Stimulated activated CD4-positive, alpha-beta T cell treated with anti-CD3 and anti-CD28 coated beads, Interleukin-4, amount 100 ng/mL, for 48 hours (primary cell): ENCODE results near the gene FAM177B.
"Not testable (repeated sequence)": the region's sequence is repeated elsewhere in the genome, so short reads cannot be mapped to it uniquely, and the experiment has no call there.

Experiments used
- DNase-seq, 2 donors: peaks; one replicate each; pipeline ENCODE4 v3.0.0-alpha.2; 2020; ENCODE audit warnings: low read depth in 2 of 2

The FAM177B gene

DNA sequence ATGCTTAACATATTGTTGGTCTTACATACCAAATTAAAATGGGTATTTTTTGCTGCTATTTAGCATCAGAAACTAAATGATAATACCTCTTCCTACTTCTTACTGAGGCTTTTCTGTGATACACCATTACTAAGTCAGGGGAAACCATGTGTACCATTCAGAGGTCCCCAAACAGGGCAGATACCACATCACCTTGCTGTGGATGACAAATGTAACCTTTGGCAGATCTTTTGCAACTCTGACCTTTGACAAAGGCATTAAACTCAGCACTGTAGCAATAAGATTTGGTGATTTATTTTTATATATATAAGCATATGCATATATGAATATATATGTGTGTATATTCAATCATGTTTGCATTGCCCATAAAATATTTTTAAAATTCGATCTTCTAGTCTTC lies 2.9 kb downstream of the FAM177B start:
- DNase-seq, result no peak

DNA sequence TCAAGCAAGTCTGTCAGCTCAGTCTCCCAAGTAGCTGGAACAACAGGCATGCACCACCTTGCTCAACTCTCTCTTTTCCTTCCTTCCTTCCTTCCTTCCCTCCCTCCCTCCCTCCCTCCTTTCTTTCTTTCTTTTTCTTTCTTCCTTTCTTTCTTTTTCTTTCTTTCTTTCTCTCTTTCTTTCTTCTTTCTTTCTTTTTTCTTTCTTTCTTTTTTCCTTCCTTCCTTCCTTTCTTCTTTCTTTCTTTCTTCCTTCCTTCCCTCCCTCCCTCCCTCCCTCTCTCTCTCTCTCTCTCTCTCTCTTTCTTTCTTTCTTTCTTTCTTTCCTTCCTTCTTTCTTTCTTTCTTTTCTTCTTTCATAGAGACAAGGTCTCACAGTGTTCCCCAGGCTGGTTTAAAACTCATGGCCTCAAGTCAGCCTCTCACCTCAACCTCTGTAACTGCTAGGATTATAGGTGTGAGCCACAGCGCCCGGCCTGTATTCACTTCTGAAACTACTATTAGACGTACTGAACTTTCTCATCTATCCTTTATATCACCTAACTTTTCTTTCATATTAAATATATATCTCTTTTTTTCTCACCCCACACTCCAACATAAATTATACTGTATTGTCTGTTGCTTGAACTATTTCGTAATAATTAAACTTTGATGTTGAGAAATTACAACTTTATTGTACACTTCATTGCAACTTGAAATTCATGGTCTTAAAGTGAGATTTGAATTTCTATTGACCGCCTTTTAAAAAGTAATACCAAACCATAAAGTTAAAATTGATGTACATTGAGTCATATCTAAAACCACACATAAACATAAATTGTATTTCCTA lies 4.8 kb downstream of the FAM177B start:
- not testable (repeated sequence) for DNase-seq

DNA sequence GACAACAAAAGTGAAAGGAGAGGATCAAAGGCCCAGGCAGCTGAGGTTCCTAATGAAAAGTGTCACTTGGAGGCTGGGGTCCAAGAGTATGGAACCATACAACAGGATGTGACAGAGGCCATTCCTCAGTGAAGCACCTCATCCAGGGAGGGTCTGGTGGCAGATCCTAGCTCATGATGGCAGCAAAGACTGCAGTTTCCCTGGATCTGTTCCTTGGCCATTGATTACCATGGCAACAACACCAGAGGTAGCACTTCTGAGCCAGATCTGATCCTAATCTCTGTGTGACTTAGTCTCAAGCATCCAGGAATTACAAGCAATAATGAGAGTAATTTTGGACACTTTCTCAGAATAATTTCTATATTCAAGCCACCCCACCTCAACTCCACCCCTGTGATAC lies 12.9 kb downstream of the FAM177B start:
- DNase-seq, result no peak

DNA sequence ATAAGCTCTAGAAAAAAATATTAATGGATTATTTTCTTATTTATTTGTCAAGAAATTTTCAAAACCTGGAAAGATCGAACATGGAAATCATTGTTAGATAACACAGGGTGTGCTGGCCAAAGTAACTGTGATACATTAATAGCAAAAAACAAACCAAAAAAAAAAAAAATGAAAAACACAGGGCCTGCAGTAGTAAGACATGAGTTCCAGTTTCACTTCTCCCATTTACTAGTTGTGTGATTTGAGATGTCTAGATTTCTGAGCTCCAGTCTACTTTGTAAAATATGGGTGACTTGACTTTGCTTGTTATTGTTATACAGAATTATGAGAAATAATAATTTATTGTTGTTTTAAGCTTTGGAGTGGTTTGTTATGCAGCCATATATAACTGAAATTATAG lies 13.6 kb downstream of the FAM177B start:
- DNase-seq, result no peak

DNA sequence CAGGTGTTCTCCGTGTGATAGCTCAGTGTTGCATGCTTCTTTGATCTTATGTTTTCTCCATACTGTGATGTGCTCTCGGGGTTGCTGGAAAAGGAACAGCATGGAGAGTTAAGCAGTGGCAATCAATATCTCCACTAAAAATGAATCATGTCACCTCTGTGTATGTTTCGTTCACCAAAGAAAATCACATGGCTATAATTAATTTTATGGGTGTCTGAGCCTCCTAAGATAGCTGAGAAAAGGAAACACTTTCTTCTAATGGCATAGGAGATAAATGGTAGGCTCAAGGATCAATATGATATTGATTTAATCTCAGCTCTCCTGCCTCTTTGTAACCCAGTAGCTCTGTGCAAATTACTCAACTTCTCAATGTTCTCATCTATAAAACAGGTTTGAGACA lies 14.3 kb downstream of the FAM177B start:
- no peak for DNase-seq

DNA sequence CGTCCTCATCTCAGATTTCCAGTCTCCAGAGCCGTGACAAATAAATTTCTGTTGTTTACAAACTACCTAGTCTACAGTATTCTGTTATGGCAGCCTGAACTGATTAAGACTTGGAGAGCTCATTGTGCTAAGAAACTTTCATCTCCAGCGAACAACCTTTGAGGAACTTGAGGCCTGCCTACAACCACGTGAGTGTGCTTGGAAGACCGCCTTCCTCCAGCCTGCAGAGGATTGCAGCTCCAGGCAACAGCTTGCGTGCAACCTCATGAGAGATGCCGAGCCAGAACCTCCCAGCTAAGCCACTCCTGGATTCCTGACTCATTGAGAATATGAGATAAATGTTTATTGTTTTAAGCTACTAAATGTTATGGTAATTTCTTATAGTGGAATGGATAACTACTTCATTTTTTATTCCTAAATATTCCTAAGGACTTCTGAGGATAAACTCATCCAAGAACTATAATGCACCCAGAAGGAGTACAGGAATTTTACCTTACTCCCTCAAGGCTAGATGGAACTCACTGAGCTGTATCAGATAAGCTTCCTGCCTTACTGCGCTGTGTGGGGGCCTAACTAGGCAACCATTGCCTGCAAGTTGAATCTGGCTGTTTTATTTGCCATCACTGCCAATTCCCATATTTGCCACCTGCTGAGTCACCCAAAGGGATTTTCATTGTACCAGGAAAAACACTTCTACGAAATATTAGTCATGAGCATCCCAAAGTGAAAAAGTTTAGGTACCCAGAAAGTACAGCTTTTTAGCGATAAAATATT lies 17.6 kb downstream of the FAM177B start:
- no peak for DNase-seq

DNA sequence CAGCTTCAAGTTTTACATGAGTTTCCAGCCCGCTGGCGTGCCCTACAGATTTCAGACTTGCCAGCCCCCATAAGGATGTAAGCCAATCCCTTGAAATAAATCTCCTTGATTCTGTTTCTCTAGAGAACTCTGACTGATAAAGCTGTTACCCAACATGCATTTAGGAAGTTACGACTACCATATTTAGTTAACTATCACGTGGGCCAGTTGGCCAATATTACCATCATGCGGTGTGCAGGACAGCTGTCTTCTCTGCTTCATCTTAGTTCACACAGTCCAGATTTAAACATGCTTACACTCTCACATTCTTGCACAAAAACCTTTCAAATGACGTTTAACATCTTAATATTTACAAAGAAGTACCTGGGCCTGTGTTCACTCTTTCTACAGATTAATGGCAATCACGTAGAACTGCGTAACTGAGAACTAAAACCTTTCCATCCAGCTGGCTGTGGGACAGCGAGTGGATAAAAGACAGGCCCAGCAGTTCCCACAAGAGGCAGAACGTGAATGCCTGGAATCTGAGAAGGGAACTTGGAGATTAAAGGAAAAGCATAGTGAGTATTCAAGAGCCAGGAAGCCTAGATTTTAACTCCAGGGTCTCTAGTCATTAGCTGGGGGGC lies 20.8 kb downstream of the FAM177B start:
- DNase-seq, result no peak

DNA sequence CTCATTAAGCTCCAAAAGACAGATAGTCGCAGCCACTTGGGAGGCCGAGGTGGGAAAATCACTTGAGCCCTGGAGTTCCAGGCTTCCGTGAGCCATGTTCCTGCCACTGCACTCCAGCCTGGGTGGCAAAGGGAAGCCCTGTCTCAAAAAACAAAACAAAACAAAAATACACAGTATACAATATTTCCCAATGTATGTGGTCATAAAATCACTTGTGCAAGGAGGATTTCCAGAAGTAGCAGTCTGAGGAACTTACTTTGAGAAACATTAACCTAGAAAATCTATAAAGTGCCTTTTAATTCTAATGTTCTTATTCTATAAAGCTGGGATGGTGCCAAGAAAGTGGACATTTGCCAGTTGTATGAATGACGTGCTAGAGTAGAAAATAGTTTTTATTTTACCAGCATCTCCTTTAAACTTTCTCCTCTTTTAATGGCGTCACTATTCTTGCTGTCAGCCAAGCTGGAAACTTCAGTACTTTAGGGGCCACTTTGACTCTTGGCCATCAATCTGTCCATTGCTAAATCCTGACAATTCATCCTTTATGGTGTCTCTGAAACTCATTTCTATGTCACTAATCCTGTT lies 22.5 kb downstream of the FAM177B start:
- DNase-seq, result no peak

DNA sequence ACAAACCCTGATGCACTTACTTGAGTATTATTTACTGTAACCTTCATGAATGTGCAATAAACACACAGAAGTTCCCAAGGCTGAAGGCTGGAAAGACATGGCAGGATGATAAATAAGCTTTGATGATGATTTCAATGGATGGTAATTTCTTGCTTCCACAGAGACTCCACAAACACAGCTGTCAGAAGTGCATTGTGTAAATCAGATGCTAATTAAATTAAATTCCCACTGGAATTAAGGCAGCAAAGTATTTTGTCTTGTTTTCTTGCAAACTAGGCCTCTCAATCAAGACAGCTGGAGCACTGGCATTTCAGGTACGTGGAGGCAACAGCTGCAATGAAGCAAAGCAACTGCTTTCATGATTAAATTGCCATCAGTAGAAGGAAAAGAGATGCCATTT lies 24.1 kb downstream of the FAM177B start:
- DNase-seq, result no peak

DNA sequence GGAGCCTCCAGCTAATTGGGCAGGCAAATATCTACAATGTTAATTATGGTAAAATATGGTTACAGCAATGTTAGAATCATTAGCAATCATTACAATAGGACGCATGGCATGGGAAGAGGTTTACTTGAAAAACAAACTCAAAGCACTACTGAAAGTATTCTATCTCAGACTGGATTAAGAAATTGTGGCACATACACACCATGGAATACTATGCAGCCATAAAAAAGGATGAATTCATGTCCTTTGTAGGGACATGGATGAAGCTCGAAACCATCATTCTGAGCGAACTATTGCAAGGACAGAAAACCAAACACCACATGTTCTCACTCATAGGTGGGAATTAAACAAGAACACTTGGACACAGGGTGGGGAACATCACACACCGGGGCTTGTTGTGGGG lies 25.2 kb downstream of the FAM177B start:
- not testable (repeated sequence) for DNase-seq

DNA sequence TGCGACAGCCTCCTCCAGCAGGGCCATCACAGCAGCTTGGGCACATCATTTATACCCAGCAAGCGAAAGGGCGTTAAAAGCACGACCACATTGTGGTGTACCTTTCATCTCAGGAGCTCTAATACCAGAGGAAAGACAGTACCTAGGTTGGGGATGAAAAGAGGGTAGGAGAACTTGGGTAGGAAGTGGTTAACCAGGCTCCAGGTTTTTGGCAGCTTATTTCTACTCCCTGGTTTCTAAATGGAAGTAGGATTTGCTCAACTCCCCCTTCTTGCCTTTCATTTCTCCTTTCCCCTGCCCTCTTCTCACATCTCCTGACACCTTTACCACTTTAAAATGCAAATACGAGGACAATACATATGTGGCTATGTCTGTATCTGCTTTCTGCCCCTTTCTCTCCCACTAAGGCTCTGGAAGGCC lies 30.2 kb downstream of the FAM177B start:
- no peak for DNase-seq

DNA sequence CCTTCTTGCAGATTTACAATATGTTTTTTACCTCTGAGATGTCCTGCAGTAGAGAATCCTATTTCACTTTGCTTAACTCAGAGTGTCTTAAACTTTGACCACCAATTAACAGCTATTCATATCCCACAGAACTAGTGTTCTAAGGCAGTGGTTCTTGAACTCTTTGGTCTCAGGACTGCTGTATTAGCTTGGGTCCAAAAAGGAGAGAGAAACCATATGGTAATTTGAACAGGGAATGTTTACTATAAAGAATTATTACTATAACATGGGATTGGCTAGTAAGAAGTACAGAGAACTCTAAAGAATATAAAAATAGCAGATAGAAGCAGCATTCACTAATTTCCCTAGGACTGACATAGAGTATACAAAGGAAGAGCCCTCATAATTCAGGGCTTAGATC lies 31.6 kb downstream of the FAM177B start:
- DNase-seq, result no peak

DNA sequence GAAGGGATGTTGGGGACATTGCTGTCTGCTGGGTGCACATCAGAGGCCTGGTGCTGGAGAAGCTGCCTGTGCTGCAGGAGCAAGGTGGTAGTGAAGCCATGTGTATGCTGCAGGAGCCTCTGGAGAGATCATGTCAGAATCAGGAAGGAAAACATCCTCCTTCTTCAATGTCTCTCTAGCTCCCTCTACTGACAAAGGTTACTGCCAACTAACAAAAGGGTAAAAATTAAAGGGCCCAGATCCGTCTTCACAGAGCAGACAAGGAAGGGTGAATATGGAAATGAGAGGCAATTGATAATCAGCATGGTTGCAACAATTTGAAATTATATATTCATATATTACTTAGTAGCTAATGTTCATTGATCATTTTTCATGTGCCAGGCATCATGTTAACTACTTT lies 32.2 kb downstream of the FAM177B start:
- no peak for DNase-seq

DNA sequence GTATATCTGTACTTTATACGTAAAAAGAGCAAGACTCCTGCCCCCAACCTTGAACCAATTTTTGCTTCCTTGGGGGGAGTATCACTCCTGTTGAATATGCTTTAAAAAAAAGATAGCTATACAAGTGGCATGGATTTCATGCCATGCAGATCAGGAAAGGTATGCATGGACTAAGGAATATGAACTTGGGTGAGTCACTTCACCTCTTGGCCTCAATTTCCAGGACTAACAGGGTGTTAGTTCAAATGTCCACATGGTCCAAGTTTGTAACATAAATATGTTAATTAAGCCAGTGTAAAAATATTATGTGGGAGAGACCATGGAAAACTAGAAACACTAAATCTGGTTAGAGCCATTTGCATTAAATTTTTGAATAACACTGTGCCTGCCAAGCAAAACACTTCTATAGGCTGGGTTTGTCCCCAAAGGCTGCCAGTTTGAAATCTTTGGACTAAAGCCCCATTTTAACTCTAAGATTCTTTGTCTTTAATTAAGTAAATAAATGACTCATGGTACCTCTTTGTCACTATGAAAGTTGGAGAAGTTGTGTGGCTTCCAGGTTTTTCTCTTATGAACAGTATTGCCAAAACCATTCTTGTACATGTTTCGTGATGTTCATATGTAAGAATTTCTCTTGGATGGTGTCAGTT lies 33.1 kb downstream of the FAM177B start:
- no peak for DNase-seq

DNA sequence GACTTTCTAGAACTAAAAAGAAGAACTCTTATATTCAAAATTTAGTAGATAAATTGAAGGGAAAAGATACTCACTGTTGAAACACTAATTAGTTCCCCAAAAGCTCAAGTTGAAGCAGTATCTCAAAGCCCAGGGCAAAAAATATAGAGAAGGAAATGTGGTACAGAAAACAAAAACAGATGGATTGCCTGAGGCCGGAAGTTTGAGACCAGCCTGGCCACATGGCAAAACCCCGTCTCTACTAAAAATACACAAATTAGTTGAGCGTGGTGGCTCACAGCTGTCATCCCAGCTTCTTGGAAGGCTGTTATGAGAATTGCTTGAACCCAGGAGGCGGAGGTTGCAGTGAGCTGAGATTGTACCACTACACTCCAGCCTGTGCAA lies 36.0 kb downstream of the FAM177B start:
- no peak for DNase-seq

DNA sequence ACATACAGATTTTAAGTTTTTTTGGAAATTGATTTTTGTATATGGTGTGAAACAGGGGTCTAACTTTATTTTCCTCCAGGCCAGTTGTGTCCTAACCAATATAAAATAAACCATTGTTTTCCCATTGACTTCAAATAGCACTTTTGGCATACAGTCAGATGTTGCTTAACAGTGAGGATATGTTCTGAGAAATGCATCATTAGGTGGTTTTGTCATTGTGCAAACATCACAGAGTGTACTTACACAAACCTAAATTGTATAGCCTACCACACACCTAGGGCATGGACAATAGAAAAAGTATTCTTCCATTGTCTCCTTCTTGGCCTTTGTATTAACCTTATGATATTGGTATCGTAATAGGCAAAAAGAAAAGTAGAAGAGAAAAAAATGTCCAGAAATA lies 40.5 kb downstream of the FAM177B start:
- DNase-seq, result no peak

DNA sequence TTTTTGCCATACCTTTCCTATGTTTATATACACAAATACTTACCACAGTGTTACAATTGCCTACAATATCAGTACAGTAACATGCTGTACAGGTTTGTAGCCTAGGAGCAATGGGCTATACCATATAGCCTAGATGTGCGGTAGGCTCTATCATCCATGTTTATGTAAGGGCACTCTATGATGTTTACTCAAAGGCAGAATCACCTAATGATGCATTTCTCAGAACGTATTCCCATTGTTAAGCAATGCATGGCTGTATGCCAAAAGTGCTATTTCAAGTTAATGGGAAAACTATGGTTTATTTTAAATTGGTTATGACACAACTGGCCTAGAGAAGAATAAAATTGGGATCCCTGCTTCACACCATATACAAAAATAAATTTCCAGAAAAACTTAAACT lies 41.0 kb downstream of the FAM177B start:
- no peak for DNase-seq

DNA sequence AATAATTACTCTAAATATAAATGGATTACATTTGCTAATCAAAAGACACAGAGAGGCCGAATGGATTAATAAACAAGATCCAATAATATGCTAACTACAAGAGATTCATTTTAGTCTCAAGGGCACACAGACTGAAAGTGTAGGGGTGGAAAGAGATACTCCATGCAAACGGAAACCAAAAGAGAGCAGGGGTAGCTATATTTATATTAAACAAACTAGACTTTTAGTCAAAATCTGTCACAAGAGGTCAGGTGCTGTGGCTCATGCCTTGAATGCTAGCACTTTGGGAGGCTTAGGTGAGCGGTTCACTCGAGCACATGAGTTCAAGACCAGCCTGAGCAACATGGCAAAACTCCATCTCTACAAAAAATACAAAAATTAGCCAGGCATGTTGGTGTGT lies 44.2 kb downstream of the FAM177B start:
- no peak for DNase-seq

DNA sequence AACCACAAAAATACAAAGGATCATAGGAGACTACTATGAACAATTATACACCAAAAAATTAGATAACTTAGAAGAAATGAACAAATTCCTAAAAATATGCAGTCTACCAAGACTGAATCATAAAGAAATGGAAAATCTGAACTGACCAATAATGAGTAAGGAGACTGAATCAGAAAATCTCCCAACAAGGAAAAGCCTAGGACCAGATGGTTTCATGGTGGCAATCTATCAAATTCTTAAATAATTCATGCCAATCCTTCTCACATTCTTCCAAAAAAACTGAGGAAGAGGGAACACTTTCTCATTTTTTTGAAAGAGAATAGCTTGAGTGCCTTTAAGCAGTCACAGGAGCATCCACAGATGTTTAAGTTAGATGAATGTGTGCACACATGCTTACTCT lies 46.0 kb downstream of the FAM177B start:
- no peak for DNase-seq

DNA sequence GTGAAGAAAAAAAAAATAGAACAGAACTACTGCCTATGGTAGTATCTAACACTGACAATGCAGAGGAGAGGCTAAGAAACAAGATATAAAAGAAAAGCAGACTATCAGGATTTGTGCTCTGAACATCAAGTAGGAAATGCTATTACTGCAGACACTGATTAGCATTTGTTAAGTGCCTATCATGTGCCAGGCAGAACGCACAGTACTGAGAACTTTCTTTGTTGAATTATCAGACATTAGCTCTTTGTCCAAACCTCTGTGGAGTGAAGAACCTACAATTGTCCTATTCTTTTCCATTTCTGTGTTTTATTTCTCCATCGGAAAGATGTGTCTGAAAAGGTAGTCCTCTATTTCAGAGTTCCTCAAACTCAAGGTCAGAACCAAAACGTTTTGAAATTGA lies 47.4 kb downstream of the FAM177B start:
- DNase-seq, result no peak

DNA sequence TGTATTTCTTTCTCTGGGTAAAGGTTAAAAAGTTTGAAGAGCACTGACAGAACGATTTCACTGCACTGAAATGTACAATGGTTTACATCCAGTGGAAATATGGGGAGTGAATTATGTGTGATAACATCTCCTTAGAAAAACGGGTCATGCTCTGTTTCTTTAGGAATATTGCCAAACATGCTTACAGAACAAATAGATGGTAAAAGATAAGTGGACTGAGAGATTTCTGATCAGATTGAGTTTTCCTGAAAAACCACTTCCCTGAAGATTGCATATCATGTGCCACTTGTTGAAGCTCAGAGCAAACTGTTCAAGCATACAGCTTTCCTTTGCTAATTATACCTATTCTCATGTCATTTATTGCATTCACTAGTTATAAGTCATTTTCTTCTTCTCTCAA lies 47.9 kb downstream of the FAM177B start:
- DNase-seq, result no peak

DNA sequence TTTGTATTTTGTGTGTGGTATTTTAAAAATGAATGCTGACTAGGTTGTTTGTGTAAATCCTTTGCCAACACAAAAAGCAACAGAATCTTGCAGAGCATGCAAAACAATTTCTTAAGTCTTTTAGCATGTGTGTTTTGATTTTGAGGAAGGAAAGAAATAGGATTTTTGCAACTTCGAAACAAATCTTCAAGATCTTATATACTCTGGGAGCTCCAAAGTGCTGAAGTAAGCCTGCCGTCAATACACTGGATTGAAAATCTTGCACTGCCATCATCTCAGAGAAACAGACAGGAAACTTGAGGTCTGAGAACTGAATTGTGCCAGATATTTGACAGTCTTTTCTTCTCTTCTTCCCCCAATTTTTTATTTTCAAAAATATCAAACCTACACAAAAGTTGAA lies 48.5 kb downstream of the FAM177B start:
- no peak for DNase-seq
